ENCODE measurements around the gene ARHGAP15.

The ARHGAP15 gene

DNA sequence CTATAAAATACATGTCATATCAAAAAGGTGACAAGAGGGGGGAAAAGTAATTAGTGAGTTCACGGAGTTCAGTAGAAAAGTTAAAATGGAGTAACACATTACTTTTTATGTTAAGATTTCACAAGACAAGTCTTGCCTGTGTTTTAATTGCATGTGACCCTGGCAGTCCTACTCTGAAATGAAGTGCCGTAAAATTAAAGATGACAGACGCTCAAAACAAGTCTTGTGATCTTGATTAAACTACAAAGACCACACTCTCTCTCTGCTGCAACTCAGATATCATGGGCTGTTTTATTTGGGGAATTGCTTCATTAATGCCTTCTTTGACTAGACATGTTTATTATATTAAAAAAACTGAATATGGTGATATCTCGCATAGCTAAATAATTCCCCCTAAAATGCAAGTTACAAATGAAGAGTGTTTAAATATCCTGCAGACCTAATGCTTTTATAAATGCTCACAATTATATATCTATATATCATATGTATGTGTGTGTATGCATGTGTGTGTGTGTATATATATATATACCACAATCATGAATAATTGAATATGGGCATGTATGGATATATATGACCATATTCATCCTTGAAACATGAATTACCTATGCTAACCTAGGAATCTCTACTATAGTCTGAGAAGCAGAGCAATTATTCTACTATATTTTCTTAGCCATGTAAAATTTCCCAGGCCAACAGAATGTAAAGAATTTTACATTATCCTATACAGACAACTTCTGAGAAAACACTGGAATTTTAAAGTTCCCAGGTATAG lies 647.5 kb downstream of the ARHGAP15 start:
- in situ Hi-C loops (cut with HindIII; ENCODE audit: low pct_unique_long_range_greater_than_20kb, low sequenced_read_pairs), result no loop called here

DNA sequence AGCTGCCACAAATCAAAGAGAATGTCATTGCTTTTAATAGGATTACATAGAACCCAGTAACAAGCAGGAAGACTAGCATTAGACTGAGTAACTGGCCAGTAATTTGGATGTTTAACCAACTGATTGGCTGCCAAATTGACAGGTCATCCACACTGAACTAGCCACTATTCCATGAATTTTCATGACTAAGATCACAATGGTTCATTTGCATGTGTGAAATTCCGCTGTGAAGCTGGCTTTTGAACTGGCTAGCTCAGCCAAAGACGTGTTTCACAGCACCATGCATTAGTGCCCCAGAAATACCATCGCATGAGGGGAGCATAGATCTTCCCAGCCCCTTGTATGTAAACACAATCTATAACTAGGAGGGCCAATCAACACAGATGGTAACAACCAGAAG lies 649.8 kb downstream of the ARHGAP15 start:
- TF ChIP-seq JUND (IDR thresholded peaks at IDR 0.05; ENCODE audit: low read depth), result no peak
- in situ Hi-C loops (cut with HindIII; ENCODE audit: low pct_unique_long_range_greater_than_20kb, low sequenced_read_pairs), result no loop called here
- no peak for DNase-seq (ENCODE audit: low read depth in 1 of 2, low spot score in 1 of 2)

More for the DNA sequence above, 647.5 kb downstream of the ARHGAP15 start:
- no peak for TF ChIP-seq JUND (IDR thresholded peaks at IDR 0.05; ENCODE audit: low read depth)
- no peak for DNase-seq (ENCODE audit: low read depth in 1 of 2, low spot score in 1 of 2)

DNA sequence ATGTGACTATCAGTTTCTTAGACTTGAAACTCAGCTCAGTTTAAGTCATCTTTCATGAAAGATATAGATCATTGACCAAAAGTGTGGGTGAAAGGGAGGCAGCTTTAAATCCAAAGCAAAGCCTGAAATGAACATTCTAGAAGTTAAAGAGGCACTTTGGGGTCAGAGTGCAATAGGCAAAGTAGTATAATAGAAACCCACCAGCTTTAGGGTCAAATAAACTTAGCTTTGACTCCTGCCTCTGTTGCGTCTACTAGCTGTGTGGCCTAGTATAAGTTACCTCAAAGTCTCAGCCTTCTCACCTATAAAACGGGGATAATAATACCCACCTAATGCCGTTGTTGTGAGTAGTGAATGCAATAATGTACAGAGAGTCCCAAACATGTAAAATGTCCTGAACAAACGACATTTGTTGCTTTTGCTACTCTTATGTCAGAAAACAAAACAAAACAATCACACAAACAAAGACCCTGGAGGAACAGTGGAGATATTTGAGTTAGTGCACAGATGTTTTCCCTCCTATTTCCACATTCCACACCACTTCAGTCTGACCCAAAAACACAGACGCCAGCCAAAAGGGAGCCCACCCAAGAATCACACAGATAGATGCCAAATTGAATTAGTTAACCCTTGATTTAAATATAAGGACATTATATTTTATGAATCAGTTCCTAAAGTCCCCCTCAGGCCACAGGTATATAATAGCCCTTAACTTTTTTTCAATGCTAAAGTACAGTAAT lies 657.0 kb downstream of the ARHGAP15 start:
- no peak for TF ChIP-seq JUND (IDR thresholded peaks at IDR 0.05; ENCODE audit: low read depth)
- no peak for DNase-seq (ENCODE audit: low read depth in 1 of 2, low spot score in 1 of 2)

DNA sequence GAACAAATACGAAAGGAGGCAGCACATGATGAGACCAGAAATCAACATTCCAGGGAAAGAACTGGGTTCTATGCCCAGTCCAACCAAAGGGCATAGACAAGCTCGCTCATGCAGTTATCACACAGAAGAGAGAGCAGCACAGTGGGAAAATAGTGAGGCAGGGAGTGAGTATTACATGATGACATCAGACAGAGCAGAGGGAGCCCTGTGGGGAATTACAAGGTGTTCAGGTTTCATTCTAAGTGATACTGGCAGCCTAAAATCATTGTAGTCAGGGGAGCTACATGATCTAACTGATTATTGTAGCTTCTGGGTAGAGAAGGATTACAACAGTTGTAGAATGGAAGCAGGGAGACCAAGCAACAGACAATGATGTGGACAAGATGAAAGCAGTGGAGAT lies 658.5 kb downstream of the ARHGAP15 start:
- in situ Hi-C loops (cut with HindIII; ENCODE audit: low pct_unique_long_range_greater_than_20kb, low sequenced_read_pairs), result no loop called here
- no peak for TF ChIP-seq JUND (IDR thresholded peaks at IDR 0.05; ENCODE audit: low read depth)
- no peak for DNase-seq (ENCODE audit: low read depth in 1 of 2, low spot score in 1 of 2)

More for the DNA sequence above, 657.0 kb downstream of the ARHGAP15 start:
- in situ Hi-C loops (cut with HindIII; ENCODE audit: low pct_unique_long_range_greater_than_20kb, low sequenced_read_pairs), result no loop called here

DNA sequence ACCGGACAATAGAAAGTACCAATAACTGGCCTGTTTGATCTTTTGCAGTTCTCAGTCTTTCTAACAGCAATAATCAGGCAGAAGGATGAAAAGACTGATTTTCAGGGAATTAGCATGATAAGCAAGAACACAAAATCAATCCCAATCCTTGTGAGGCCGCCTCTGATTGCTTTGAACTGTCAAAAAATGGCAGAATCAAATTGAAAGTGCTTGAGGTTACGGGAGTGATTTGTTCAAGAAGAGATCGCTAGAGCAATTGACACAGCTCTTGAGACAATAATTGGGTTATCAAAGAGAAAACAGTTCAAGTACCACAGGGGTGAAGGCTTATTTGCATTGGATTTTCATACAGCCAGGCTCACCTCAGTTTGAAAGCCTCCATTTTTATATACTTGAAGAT lies 663.4 kb downstream of the ARHGAP15 start:
- DNase-seq (ENCODE audit: low read depth in 1 of 2, low spot score in 1 of 2), result no peak
- in situ Hi-C loops (cut with HindIII; ENCODE audit: low pct_unique_long_range_greater_than_20kb, low sequenced_read_pairs), result no loop called here

DNA sequence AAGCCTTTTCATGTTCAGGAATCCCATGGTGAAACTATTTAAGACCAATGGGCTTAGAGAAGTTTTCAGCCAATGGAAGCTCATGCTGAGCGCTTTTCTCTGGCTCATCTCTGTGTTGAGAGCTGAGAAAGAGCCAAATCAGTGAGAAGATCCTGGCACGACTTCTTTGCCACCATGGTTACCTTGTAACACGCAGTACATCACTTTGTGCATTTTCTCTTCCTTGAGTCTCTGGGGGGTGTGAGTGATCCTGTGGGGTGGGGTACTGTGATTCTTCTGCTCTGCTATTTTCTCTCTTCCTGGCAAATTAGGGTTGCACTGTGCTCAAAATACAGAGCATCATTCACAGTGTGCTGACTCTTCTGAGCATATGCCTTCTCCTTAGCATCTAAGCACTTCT lies 664.2 kb downstream of the ARHGAP15 start:
- TF ChIP-seq JUND (IDR thresholded peaks at IDR 0.05; ENCODE audit: low read depth), result no peak
- no peak for DNase-seq (ENCODE audit: low read depth in 1 of 2, low spot score in 1 of 2)
- in situ Hi-C loops (cut with HindIII; ENCODE audit: low pct_unique_long_range_greater_than_20kb, low sequenced_read_pairs), result no loop called here

More for the DNA sequence above, 663.4 kb downstream of the ARHGAP15 start:
- no peak for TF ChIP-seq JUND (IDR thresholded peaks at IDR 0.05; ENCODE audit: low read depth)

DNA sequence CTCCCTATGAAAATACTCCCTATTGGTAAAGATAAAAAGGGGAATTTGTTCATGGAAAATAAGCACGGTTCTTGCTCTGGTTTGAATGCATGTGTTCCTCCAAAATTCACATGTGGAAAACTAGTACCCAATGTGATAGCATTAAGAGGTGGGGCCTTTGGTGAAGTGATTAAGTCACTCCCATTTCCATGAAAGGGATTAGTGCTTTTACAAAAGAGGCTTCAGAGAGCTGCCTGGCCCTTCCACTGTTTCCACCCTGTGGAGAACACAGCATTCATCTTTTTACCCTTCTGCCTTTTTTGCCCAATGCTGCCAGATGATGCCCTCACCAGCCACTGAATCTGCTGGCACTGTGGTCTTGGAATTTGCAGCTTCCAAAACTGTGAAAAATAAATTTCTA lies 666.8 kb downstream of the ARHGAP15 start:
- TF ChIP-seq JUND (IDR thresholded peaks at IDR 0.05; ENCODE audit: low read depth), result no peak
- in situ Hi-C loops (cut with HindIII; ENCODE audit: low pct_unique_long_range_greater_than_20kb, low sequenced_read_pairs), result no loop called here
- DNase-seq (ENCODE audit: low read depth in 1 of 2, low spot score in 1 of 2), result no peak

DNA sequence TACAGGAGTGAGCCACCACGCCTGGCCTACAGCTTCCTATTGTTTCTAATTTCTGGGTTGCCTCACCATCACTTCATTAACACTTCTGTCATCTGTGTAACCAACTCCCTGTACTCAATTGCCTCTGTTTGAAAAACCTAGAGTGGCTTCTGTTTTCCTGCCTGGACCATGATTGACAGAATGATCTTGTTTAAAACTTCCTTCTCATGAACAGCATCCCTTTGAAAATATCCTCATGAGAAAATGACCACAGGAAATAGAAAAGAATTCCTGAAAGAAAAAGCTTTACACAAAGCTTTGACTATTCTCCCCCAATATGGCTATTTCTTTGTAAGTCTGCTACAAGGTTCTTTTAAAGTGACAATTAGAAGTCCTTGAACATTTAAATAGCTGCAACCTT lies 672.3 kb downstream of the ARHGAP15 start:
- no peak for DNase-seq (ENCODE audit: low read depth in 1 of 2, low spot score in 1 of 2)
- TF ChIP-seq JUND (IDR thresholded peaks at IDR 0.05; ENCODE audit: low read depth), result no peak
- in situ Hi-C loops (cut with HindIII; ENCODE audit: low pct_unique_long_range_greater_than_20kb, low sequenced_read_pairs), result no loop called here

DNA sequence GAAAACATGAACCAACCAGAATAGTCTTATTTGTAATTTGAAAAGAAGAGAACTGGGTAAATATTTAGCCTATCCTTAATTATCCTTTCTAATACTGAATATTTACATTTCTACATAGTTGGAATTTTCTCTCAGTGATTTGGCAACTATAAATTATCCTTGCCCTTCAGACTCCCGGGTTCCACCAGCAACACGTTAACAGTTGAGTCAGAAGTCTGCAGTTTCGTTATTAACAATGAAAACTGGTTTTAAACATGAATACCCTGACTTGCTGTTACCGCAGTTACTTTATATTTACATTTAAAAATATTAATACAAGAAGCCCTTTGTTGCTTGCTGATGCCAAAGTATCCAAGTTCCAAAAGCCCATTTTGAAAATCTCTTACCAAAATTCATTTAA lies 673.0 kb downstream of the ARHGAP15 start:
- DNase-seq (ENCODE audit: low read depth in 1 of 2, low spot score in 1 of 2), result no peak
- TF ChIP-seq JUND (IDR thresholded peaks at IDR 0.05; ENCODE audit: low read depth), result no peak
- in situ Hi-C loops (cut with HindIII; ENCODE audit: low pct_unique_long_range_greater_than_20kb, low sequenced_read_pairs), result no loop called here

DNA sequence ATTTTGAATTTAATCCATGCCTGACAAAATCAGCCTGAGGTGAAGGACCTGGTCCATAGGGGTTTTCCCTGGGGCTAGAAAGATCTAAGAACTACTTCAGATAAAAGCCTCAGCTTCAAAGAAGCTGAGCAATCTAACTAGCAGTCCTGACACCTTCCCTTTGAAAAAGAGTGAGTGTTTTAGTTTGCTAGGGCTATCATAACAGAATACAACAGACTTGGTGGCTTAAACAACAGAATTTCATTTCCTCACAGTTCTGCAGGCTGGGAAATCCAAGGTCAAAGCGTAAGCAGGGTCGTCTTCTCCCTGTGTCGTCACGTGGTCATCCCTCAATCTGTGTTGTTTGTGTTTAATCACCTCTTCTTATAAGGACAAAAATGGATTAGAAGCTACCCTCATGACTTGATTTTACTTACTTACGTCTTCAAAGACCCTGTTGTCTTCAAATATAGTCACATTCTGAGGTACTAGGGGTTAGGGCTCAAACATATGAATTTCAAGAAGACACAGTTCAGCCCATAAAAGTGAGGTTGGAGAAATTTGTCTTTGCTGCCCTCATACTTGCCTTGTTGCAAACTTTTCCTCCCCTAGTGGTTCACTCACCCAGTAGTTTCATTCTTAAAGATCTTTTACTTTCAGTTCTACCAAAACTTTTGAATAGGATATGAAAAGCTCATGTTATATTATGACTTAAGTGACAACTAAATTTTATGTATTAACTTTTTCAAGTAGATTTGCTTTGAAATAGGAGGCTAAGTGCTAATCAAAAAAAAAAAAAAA lies 673.8 kb downstream of the ARHGAP15 start:
- TF ChIP-seq JUND (IDR thresholded peaks at IDR 0.05; ENCODE audit: low read depth), result no peak
- in situ Hi-C loops (cut with HindIII; ENCODE audit: low pct_unique_long_range_greater_than_20kb, low sequenced_read_pairs), result no loop called here

DNA sequence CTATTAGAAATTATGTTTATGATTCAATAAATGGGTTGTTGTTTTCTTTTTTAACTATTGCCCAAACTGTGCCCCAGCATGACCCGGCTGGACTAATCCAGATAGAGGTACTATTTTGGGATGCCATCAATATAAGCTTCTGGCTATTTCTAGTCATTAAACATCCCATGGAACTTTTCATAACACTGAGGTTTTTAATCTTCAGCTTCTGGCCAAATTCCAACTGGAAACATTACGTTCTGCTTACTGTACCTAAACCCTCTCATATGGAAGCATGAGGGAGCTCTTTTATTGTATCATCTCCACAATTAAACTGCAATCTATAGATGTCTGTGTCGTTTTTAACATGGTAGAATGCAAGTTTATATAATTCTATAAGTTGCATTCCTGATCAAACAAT lies 674.7 kb downstream of the ARHGAP15 start:
- TF ChIP-seq JUND (IDR thresholded peaks at IDR 0.05; ENCODE audit: low read depth), result no peak
- in situ Hi-C loops (cut with HindIII; ENCODE audit: low pct_unique_long_range_greater_than_20kb, low sequenced_read_pairs), result no loop called here
- DNase-seq (ENCODE audit: low read depth in 1 of 2, low spot score in 1 of 2), result no peak

More for the DNA sequence above, 673.8 kb downstream of the ARHGAP15 start:
- DNase-seq (ENCODE audit: low read depth in 1 of 2, low spot score in 1 of 2), result no peak

DNA sequence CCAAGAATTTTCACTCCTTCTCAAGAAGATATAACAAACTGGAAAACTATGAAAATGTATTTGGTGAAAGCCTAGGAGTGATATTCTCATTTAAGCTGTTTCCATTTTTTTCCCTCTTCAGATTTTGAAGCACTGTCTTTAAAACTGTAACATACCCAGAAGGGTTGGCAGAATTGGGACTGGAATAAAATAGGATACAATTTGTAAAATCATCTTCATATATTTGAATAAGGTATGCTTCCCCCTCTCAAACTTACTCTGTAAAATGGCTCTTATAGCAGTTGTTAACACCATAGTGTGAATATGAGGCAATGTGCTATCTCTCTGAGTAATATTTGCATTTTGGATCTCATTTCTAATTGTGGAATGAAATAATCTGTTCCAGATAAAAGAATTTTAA lies 676.4 kb downstream of the ARHGAP15 start:
- in situ Hi-C loops (cut with HindIII; ENCODE audit: low pct_unique_long_range_greater_than_20kb, low sequenced_read_pairs), result no loop called here
- no peak for DNase-seq (ENCODE audit: low read depth in 1 of 2, low spot score in 1 of 2)
- TF ChIP-seq JUND (IDR thresholded peaks at IDR 0.05; ENCODE audit: low read depth), result no peak

DNA sequence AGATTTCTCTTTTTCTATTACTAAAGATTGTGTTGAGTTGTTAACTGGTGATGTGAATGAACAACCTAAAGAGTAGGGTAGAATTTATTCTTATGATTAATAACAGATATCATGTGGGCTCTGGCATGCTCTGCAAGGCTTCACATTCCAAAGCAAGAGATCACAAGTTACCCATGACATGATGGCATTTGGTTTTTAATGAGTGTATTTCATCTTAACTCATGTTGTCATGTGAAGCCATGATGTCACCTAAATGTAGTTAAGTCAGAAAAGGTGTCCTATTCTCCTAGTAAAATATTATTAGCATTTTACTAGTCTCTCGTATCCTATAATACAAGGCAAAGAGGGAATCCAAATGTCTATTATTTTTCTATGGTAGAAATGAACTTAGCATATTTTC lies 678.0 kb downstream of the ARHGAP15 start:
- in situ Hi-C loops (cut with HindIII; ENCODE audit: low pct_unique_long_range_greater_than_20kb, low sequenced_read_pairs), result no loop called here
- no peak for DNase-seq (ENCODE audit: low read depth in 1 of 2, low spot score in 1 of 2)
- TF ChIP-seq JUND (IDR thresholded peaks at IDR 0.05; ENCODE audit: low read depth), result no peak

All from T47D (cell line).